DOHH2 (cell line): Measurements from ENCODE around the gene FAM131C.

Source experiments
- EZH2phosphoT487 ChIP-seq: fragments of 200-600 bp; sonication (generic); IDR thresholded peaks from 2 replicates; pipeline ENCODE4 v1.6.1; 2017; ENCODE audit warnings: borderline replicate concordance, mild to moderate bottlenecking, antibody characterized with exemption, low read length, moderate library complexity, mixed read lengths
- TF ChIP-seq, protein P1 (sequence below): fragments of 200-600 bp; sonication (generic); IDR thresholded peaks from one replicate; pipeline ENCODE4 v1.5.1; 2014; ENCODE audit warnings: antibody characterized with exemption, mild to moderate bottlenecking, low read depth, low read length; ENCODE audit not compliant: poor library complexity, severe bottlenecking

DNA sequence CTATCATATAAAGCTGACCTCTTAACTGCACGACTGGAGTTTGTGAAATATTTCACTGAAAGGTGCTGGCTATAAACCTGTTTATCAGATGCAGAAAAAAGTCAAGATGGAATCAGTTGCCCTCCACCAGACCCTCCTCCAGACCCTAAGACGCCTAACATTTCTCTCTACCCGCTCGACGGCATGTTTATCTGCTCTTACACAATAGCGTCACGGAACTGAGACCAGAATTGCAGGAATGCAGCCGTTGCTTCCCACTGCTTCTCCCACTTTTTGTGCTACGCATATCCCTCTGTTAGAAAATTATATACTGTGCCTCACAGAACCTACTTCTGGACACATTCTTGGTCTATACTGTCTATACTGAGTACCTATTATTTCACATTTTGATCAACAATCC is 28.2 kb upstream of the FAM131C start:
- TF ChIP-seq, protein P1, sequence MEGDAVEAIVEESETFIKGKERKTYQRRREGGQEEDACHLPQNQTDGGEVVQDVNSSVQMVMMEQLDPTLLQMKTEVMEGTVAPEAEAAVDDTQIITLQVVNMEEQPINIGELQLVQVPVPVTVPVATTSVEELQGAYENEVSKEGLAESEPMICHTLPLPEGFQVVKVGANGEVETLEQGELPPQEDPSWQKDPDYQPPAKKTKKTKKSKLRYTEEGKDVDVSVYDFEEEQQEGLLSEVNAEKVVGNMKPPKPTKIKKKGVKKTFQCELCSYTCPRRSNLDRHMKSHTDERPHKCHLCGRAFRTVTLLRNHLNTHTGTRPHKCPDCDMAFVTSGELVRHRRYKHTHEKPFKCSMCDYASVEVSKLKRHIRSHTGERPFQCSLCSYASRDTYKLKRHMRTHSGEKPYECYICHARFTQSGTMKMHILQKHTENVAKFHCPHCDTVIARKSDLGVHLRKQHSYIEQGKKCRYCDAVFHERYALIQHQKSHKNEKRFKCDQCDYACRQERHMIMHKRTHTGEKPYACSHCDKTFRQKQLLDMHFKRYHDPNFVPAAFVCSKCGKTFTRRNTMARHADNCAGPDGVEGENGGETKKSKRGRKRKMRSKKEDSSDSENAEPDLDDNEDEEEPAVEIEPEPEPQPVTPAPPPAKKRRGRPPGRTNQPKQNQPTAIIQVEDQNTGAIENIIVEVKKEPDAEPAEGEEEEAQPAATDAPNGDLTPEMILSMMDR, result no peak
- no peak for TF ChIP-seq EZH2phosphoT487
